GM12878 (cell line): ENCODE data around the gene SPINT4. TPM values are rescaled to one million over a fixed set of nuclear protein-coding genes. Genes with fewer than 3 reads are reported as not detected.

Source experiments
- ATAC-seq: fragments of 200-7000 bp; cut with Tn5 transposase; 3 replicates; pipeline ENCODE4 v1.9.1; 2020; ENCODE audit warnings: mild to moderate bottlenecking, moderate library complexity
- BruUV-seq: library from RNA; stranded (reverse); fragments of 400-500 nt; replicated peaks from 2 replicates; lab custom pipeline; 2021; lab: Mats Ljungman, UMichigan
- CTCF ChIA-PET: fragments of 300-600 bp; sonication (Branson Sonifier 250); formaldehyde crosslinking; extraction: SDS; loops from one replicate; lab custom pipeline; 2021; ENCODE audit warnings: inconsistent platforms; lab: Yijun Ruan, JAX
- POLR2A ChIA-PET: fragments of 350-600 bp; formaldehyde crosslinking; extraction: SDS; loops from one replicate; lab custom pipeline; 2021; ENCODE audit warnings: inconsistent platforms; lab: Charles Lee
- RAD21 ChIA-PET: fragments of 300-600 bp; sonication (Branson Sonifier 250); formaldehyde crosslinking; loops from one replicate; lab custom pipeline; 2023; ENCODE audit warnings: antibody characterized with exemption; ENCODE audit not compliant: unreplicated experiment; lab: Charles Lee
- SMC1A ChIA-PET: fragments of 300-600 bp; sonication (Branson Sonifier 250); formaldehyde crosslinking; loops from one replicate; lab custom pipeline; 2023; ENCODE audit not compliant: unreplicated experiment, uncharacterized antibody; lab: Charles Lee
- DNase-seq: peaks from one replicate; pipeline ENCODE4 v3.0.0-alpha.2; 2011; ENCODE audit warnings: low read depth, low spot score
- FAIRE-seq: peaks from 3 replicates; lab custom pipeline; 2011; peaks lifted over from hg19 to GRCh38; lab: Jason Lieb, UNC
- H2AFZ ChIP-seq: 2 replicates; pipeline ENCODE4 v1.6.0; 2011; ENCODE audit warnings: low read depth, low read length, control low read depth; ENCODE audit not compliant: control insufficient read depth
- H3K27ac ChIP-seq: 2 replicates; pipeline ENCODE4 v1.5.1; 2011; ENCODE audit warnings: control low read depth; ENCODE audit not compliant: control insufficient read depth, insufficient read depth
- H3K27me3 ChIP-seq, 2 experiments: replicated peaks in 1 of 2; 2 replicates each; pipeline versions ENCODE4 v1.6.0 to v1.6.1; 2011; ENCODE audit warnings: low read length in 1 of 2; ENCODE audit not compliant: control insufficient read depth in 2 of 2, insufficient read depth in 2 of 2
- H3K36me3 ChIP-seq, 2 experiments: 2 replicates each; pipeline ENCODE4 v1.5.1; 2011; ENCODE audit warnings: low read length in 1 of 2; ENCODE audit not compliant: control insufficient read depth in 2 of 2, insufficient read depth in 2 of 2
- H3K4me1 ChIP-seq: 2 replicates; pipeline ENCODE4 v1.6.1; 2011; ENCODE audit warnings: mild to moderate bottlenecking, low read length, moderate library complexity, mixed read lengths; ENCODE audit not compliant: control insufficient read depth, insufficient read depth
- H3K4me2 ChIP-seq: 2 replicates; pipeline ENCODE4 v1.6.0; 2011; ENCODE audit warnings: control low read depth; ENCODE audit not compliant: control insufficient read depth, insufficient read depth
- H3K4me3 ChIP-seq: fragments of 200-600 bp; sonication (generic); 2 replicates; pipeline ENCODE4 v1.5.1; 2016
- H3K79me2 ChIP-seq: 2 replicates; pipeline ENCODE4 v1.6.0; 2011; ENCODE audit warnings: low read length; ENCODE audit not compliant: control insufficient read depth, insufficient read depth
- H3K9ac ChIP-seq: 2 replicates; pipeline ENCODE4 v1.8.0; 2011; ENCODE audit warnings: low read length, control low read depth, mixed read lengths; ENCODE audit not compliant: control insufficient read depth, insufficient read depth
- H3K9me3 ChIP-seq: replicated peaks from 3 replicates; pipeline ENCODE4 v1.5.1; 2011; ENCODE audit warnings: mild to moderate bottlenecking, low read length; ENCODE audit not compliant: control insufficient read depth, insufficient read depth
- H4K20me1 ChIP-seq: 2 replicates; pipeline ENCODE4 v1.6.0; 2011; ENCODE audit not compliant: control insufficient read depth, insufficient read depth
- CEBPZ ChIP-seq: fragments of 150-350 bp; IDR thresholded peaks from 2 replicates; pipeline ENCODE4 v1.6.1; 2016; ENCODE audit warnings: low read depth, low read length
- EED ChIP-seq: sonication (generic); IDR thresholded peaks from 2 replicates; pipeline ENCODE4 v1.6.1; 2016; ENCODE audit warnings: antibody characterized with exemption, low read depth
- HDAC2 ChIP-seq: fragments of 200-600 bp; sonication (generic); IDR thresholded peaks from 2 replicates; pipeline ENCODE4 v1.6.1; 2017
- NR2C2 ChIP-seq: IDR thresholded peaks from 2 replicates; pipeline ENCODE4 v1.6.1; 2011; ENCODE audit warnings: borderline replicate concordance, low read depth; ENCODE audit not compliant: control insufficient read depth, insufficient read length
- POLR2A ChIP-seq: IDR thresholded peaks from 2 replicates; pipeline ENCODE4 v1.6.1; 2011; ENCODE audit warnings: low read depth, mild to moderate bottlenecking, low read length
- POLR2AphosphoS5 ChIP-seq: IDR thresholded peaks from 2 replicates; pipeline ENCODE4 v1.6.1; 2011; ENCODE audit warnings: mild to moderate bottlenecking, low read length, inconsistent platforms
- SMAD1 ChIP-seq: fragments of 450-650 bp; IDR thresholded peaks from 2 replicates; pipeline ENCODE4 v1.6.1; 2018; ENCODE audit warnings: mild to moderate bottlenecking, low read depth; ENCODE audit not compliant: partially characterized antibody
- TARDBP ChIP-seq: IDR thresholded peaks from 2 replicates; pipeline ENCODE4 v1.6.1; 2016; ENCODE audit warnings: borderline replicate concordance
- ZNF592 ChIP-seq: fragments of 450-650 bp; IDR thresholded peaks from 2 replicates; pipeline ENCODE4 v1.6.1; 2017; ENCODE audit warnings: mild to moderate bottlenecking, moderate library complexity
- in situ Hi-C: fragments of 300-500 bp; cut with MboI; formaldehyde crosslinking; loops from 9 replicates; pipeline ENCODE4 v1.14.3; 2018; ENCODE audit warnings: mixed read lengths
- intact Hi-C: fragments of 100-400 bp; cut with micrococcal nuclease; formaldehyde crosslinking; loops from one replicate; pipeline ENCODE4 v1.14.2; 2022; ENCODE audit not compliant: unreplicated experiment
- polyA plus RNA-seq, 11 experiments: library from polyadenylated mRNA; depleted of rRNA in 4 of 11; unstranded in 6 of 11; stranded (reverse) in 5 of 11; fragments of >200 nt; fragmentation: Nextera tagmentation in 4 of 11; fragmentation: Illumina TruSeq in 1 of 11; extraction: Ambion mirVana in 4 of 11; extraction: Trizol in 1 of 11; gene quantifications; 1 replicate in 1 of 11; 2 replicates in 10 of 11; pipeline versions ENCODE4 v1.2.1 to v1.2.3, GENCODE V29; 2011 to 2016; ENCODE audit warnings: inconsistent platforms in 2 of 11, missing spikeins in 2 of 11, low read depth in 1 of 11
- total RNA-seq, 4 experiments: library from RNA; depleted of rRNA in 3 of 4; stranded (reverse); fragments of >200 nt in 3 of 4; fragmentation: Illumina TruSeq in 1 of 4; extraction: Trizol in 1 of 4; gene quantifications; 2 replicates each; pipeline versions ENCODE4 v1.2.1 to v1.2.3, GENCODE V29; 2013 to 2021

The SPINT4 gene
- total and polyA plus RNA-seq, 10 of the 15 experiments (the other 5 are each of a cell fraction or from before 2014, with no cell fraction given), result not detected

- Histone ChIP-seq H2AFZ (no peak overlapping the region), H4K20me1 (no peaks in the 10 kb centered on the region), H3K36me3 (no peaks in the 10 kb centered on the region), H3K27ac (no peak overlapping the region), H3K9ac (no peak overlapping the region), H3K27me3 (no peaks in the 10 kb centered on the region), H3K4me2 (no peak overlapping the region), H3K9me3 (no peaks in the 10 kb centered on the region), H3K4me3 (no peak overlapping the region), H3K4me1 (no peaks in the 10 kb centered on the region), H3K79me2 (no peaks in the 10 kb centered on the region)
- FAIRE-seq, result no peak
- CTCF ChIA-PET, result no interaction called here
- no TSS peak for BruUV-seq
- RAD21 ChIA-PET, result no interaction called here
- SMC1A ChIA-PET, result no interaction called here
- in situ Hi-C loops (no loop called here), intact Hi-C loops (no loop called here)
- ATAC-seq, result no peak
- TF ChIP-seq POLR2A (no peak), POLR2AphosphoS5 (no peak), EED (no peak), TARDBP (no peak), SMAD1 (no peak), ZNF592 (no peak), NR2C2 (no peak), HDAC2 (no peak), CEBPZ (no peak)
- POLR2A ChIA-PET, result no interaction called here
- DNase-seq, result no peak
These were observed 49.4 kb upstream of the SPINT4 start for GRCh38 chr20:45672765-45673164.
